Measurements from ENCODE around the gene SLC9A9. TPM values are rescaled to one million over a fixed set of nuclear protein-coding genes. Genes with fewer than 3 reads are reported as not detected.

SLC9A9 gene
- total RNA-seq, 2 experiments from 2014 or later, result 12.2 TPM

DNA sequence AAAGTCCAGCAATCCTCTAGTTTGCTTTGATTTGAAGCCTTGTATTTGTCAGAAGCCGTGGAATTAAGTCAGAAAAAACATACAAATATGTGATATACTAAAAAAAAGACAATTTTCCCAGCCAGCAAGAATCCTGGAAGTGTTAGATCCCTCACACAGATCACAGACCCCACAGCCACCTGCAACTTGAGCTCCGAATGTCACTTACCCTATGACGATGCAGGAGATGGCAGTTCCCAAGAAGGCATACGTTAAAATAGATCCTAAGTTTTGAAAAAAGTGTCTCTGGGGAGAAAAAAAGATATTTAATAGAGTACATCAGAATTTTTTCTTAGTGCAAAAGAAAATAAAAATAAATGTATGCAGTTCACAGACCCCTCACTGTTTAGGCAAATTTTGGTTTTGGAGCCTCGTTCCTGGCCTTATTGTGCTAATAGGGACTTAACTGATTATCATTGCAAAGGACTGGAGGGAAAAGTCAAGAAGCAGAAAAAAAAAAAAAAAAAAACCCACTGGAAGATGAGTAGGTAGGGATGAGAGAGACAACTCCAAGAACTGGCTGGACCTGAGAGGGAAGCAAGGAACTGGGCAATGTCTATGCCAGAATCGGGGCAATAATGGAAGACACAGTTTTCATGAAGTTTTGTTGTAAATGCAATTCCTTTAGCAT lies 53.3 kb downstream of the SLC9A9 start:
- Histone ChIP-seq H3K9me3 (ENCODE audit: control insufficient read depth in 1 of 2, insufficient read depth in 1 of 2, low read length in 2 of 2) (no peaks in the 10 kb centered on the region), H3K27me3 (ENCODE audit: control insufficient read depth in 1 of 2, insufficient read depth in 2 of 2, low read length in 2 of 2) (no peaks in the 10 kb centered on the region), H3K36me3 (ENCODE audit: insufficient read depth, low read length) (peaks cover 8% of the 10 kb centered on the region), H3K4me1 (ENCODE audit: insufficient read depth, low read length) (no peaks in the 10 kb centered on the region), H3K4me3 (ENCODE audit: low read length) (no peak overlapping the region), H3K27ac (ENCODE audit: low read depth in 1 of 2, low read length in 2 of 2) (no peak overlapping the region)
- Mint-ChIP-seq H3K27ac (no peak overlapping the region), H3K4me3 (no peak overlapping the region), H3K36me3 (ENCODE audit: low read depth) (peaks cover 49% of the 10 kb centered on the region), H3K9me3 (no peaks in the 10 kb centered on the region), H3K4me1 (ENCODE audit: low read depth) (no peaks in the 10 kb centered on the region), H3K27me3 (no peaks in the 10 kb centered on the region)
- ATAC-seq (ENCODE audit: poor library complexity) (no peak), DNase-seq (no peak)
- intact Hi-C loops (cut with DNase I, micrococcal nuclease), result no loop called here
- ChIA-PET POLR2A (no interaction called here), CTCF (no interaction called here)
- no peak for TF ChIP-seq CTCF (IDR thresholded peaks at IDR 0.05)

DNA sequence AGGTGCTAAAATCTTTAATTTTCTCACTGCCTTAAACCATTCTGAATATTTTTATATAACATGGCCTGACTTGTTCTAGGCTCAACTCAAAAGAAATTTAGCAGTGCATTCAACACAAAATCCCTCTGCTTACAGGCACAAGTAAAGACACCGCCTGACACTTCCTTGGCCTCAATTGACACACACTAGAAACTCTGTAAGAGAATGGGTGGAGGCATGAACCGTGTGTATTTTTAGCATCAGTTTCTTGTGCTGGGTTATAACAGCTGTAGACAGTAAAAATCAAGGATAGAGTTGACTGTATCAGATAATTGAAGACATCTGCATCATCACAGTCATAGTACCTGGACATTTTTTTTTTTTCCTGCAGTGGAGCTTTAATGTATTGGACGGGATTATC lies 54.3 kb downstream of the SLC9A9 start:
- Histone ChIP-seq H3K27me3 (ENCODE audit: control insufficient read depth in 1 of 2, insufficient read depth in 2 of 2, low read length in 2 of 2) (no peaks in the 10 kb centered on the region), H3K36me3 (ENCODE audit: insufficient read depth, low read length) (peaks cover 8% of the 10 kb centered on the region), H3K4me3 (ENCODE audit: low read length) (no peak overlapping the region), H3K9me3 (ENCODE audit: control insufficient read depth in 1 of 2, insufficient read depth in 1 of 2, low read length in 2 of 2) (no peaks in the 10 kb centered on the region), H3K4me1 (ENCODE audit: insufficient read depth, low read length) (no peaks in the 10 kb centered on the region), H3K27ac (ENCODE audit: low read depth in 1 of 2, low read length in 2 of 2) (no peak overlapping the region)
- peaks cover 54% of the 10 kb centered on the region for H3K36me3 Mint-ChIP-seq (ENCODE audit: low read depth)
- TF ChIP-seq CTCF (IDR thresholded peaks at IDR 0.05), result no peak
- no peak overlapping the region for H3K27ac Mint-ChIP-seq
- POLR2A ChIA-PET, result no interaction called here
- CTCF ChIA-PET, result no interaction called here
- DNase-seq, result no peak
- no peaks in the 10 kb centered on the region for H3K4me1 Mint-ChIP-seq (ENCODE audit: low read depth)
- no peaks in the 10 kb centered on the region for H3K9me3 Mint-ChIP-seq
- no peak for ATAC-seq (ENCODE audit: poor library complexity)
- H3K4me3 Mint-ChIP-seq, result no peak overlapping the region
- intact Hi-C loops (cut with DNase I, micrococcal nuclease), result no loop called here
- no peaks in the 10 kb centered on the region for H3K27me3 Mint-ChIP-seq

DNA sequence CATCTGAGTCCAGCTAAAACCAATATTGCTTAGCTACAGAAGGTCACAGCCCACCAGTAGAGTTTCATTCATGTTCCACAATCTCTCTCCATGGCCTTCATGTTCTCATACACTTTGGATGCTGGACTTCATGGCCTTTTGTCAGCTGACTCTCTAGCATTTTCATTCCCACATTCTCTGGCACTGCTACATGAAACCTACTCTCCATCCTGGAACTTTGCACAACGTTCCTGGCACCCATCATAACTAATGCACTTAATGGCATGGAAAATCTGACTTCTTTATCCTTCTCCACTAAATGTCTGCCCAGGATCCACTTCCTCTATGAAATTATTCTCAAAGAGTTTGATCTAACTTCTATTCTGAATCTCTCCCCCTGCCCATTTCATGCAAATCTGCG lies 56.9 kb downstream of the SLC9A9 start:
- no peak overlapping the region for H3K4me3 ChIP-seq (ENCODE audit: low read length)
- H3K4me1 ChIP-seq (ENCODE audit: insufficient read depth, low read length), result no peaks in the 10 kb centered on the region
- ChIA-PET POLR2A (no interaction called here), CTCF (no interaction called here)
- Mint-ChIP-seq H3K9me3 (no peaks in the 10 kb centered on the region), H3K4me3 (no peak overlapping the region), H3K4me1 (ENCODE audit: low read depth) (no peaks in the 10 kb centered on the region), H3K36me3 (ENCODE audit: low read depth) (peaks cover 54% of the 10 kb centered on the region), H3K27ac (no peak overlapping the region), H3K27me3 (no peaks in the 10 kb centered on the region)
- intact Hi-C loops (cut with DNase I, micrococcal nuclease), result no loop called here
- H3K27ac ChIP-seq (ENCODE audit: low read depth in 1 of 2, low read length in 2 of 2), result no peak overlapping the region
- ATAC-seq (ENCODE audit: poor library complexity), result no peak
- no peaks in the 10 kb centered on the region for H3K9me3 ChIP-seq (ENCODE audit: control insufficient read depth in 1 of 2, insufficient read depth in 1 of 2, low read length in 2 of 2)
- TF ChIP-seq CTCF (IDR thresholded peaks at IDR 0.05), result no peak
- no peaks in the 10 kb centered on the region for H3K27me3 ChIP-seq (ENCODE audit: control insufficient read depth in 1 of 2, insufficient read depth in 2 of 2, low read length in 2 of 2)
- peaks cover 8% of the 10 kb centered on the region for H3K36me3 ChIP-seq (ENCODE audit: insufficient read depth, low read length)
- DNase-seq, result no peak

Data from CD4-positive, alpha-beta T cell (primary cell).